PC-9 (cell line): Measurements from ENCODE around the gene PIN1.

Experiments used
- CTCF ChIP-seq: fragments of 200-600 bp; sonication (generic); conservative IDR thresholded peaks from 2 replicates; pipeline ENCODE4 v1.6.1; 2017; ENCODE audit warnings: mixed run types, antibody characterized with exemption, mild to moderate bottlenecking, moderate library complexity
- EZH2 ChIP-seq: fragments of 200-600 bp; sonication (generic); IDR thresholded peaks from 2 replicates; pipeline ENCODE4 v1.8.0; 2017; ENCODE audit warnings: antibody characterized with exemption, low read depth

DNA sequence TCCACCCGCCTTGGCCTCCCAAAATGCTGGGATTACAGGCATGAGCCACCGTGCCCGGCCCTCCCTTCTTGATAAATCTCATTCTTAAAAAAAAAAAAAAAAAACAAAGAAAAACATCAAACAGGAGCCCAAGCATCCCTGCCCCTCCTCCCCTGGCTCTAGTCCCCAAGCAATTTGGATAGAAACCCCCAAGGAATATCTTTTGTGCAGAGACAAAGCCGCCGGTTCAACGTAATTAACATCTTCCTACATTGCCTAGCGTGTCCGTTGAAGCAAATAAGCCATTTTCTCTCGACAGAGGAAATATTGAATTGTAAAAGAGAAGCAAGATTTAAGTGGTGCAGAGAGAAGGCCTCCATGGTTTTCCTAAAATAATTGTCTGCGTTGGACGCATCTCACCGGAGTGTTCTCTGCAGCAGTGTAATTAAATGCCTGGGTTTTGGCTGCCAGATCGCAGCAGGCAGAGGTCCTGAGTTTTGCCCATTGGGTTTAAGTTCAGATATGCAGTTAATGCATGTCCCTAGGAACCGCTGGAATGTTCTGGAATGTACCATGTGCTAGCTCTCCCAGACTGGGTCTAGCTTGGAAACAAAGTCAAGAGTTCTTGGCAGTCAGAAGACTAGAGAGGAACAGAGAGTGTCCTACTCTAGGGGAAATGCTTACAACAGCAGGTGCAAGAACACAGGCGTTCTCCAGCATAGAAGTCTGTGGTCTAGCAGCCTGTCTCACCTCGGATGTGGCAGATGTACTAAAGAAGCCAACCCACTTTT, 30.8 kb downstream of the PIN1 start:
- TF ChIP-seq EZH2 = no peak
- TF ChIP-seq CTCF = no peak
